ENCODE measurements around the gene SOX13. TPM values are rescaled to one million over a fixed set of nuclear protein-coding genes. Genes with fewer than 3 reads are reported as not detected.

The SOX13 gene
- total and polyA plus RNA-seq, 3 donors from 2014 or later = 17.8 to 33.4 (median 29.1) TPM

DNA sequence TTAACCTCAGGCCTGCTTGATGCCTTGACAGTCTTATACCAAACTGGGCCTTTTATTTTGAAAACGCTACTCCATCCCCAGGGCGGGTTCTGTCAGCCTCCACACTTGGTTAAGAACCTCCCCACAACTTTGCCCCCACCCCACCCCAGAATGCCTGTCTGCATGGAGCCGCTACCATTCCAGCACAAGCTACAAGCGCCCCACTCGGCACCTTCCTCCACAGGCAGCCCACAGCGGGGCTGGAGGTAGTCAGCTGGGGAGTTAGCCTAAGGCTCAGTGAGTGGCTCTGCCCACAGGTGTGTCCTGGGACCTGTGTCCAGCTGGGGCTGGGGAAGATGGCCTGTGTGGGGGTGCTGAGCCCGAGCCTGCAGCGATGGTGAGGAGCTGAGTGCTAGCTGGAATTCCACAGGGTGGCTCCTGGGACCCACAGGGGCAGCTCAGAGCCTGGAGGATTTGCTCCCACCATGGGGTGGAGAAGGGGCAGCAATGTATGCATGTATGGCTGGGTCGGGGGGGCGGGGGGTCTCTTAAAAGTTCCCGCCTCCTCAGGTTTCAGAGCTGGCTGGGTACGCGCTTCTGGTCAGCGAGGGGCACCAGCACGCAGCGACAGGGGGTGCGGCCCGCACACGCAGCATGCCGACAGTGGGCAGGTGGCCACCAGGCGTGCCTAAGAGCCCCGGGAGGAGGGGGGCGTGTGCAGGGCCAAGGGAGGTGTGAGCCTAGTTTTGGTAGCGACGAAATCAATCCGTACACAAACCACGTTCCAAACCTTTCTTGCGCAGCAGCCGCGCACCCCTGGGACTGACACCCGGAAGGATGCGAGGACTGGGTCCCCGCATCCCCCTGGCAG, 78.0 kb downstream of the SOX13 start:
- WGBS, 2 donors = 0 to 5% methylated on average over 2 to 28 of the region's 33 CpGs
- TF ChIP-seq POLR2A (IDR thresholded peaks at IDR 0.05) (no peak), CTCF (IDR thresholded peaks at IDR 0.05) (no peak)
- intact Hi-C loops (cut with DNase I; ENCODE audit: low total_unique reads) = no loop called here
- H3K9me3 ChIP-seq = no peaks in the 10 kb centered on the region
- no peaks in the 10 kb centered on the region for H3K36me3 ChIP-seq (ENCODE audit: low read depth, missing control alignments)
- peak; percentile 75 for DNase-seq
- peak overlapping the region; percentile 91 to 93 for H3K27ac ChIP-seq
- H3K4me3 ChIP-seq = peak overlapping the region; percentile 69 to 92
- peaks cover 47% of the 10 kb centered on the region for H3K4me1 ChIP-seq
- no peaks in the 10 kb centered on the region for H3K27me3 ChIP-seq

DNA sequence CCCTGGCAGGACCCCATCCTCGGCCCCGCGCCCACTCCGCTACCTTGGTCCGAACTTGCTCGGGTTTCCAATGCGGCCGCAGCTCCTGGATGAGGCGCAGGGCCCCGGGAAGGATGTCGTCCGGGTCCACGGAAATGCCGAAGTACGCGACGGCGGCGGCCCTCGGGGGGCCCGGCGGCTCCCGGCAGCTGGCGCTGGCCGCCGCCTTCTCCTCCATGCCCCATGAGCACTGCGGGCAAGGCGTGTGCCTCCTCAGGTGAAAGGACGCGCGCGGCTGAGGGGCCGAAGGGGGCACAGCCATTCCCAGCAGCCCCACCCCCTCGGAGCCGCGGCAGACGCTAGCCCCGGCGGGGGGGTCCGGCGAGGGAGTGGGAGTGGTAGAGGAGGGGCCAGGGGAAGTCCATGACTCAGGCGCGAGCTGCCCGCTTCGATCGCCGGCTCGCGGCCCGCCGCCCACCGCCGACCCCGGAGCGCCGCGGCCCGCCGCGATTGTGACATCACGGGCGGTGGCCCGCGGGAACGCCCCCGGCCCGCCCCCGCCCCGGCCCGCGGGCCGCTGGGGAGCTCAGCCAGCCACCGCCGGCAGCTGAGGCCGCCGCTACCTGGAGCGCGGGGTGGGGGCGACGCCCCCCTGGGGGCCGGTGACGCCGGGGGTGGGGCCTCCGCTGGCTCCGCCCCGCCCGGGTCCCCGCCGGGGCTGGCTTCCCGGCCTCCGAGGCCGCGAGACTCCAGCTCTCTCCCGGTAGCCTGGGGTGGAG, 78.8 kb downstream of the SOX13 start, which contains the start of gene ETNK2:
Gene ETNK2, minus strand, starts transcription at position 493 of the 758 bp plus-strand sequence. Its CDS starts 192 bp downstream, at position 301.
- H3K36me3 ChIP-seq (ENCODE audit: low read depth, missing control alignments) = no peaks in the 10 kb centered on the region
- no peaks in the 10 kb centered on the region for H3K27me3 ChIP-seq
- intact Hi-C loops (cut with DNase I; ENCODE audit: low total_unique reads) = no loop called here
- TF ChIP-seq POLR2A (IDR thresholded peaks at IDR 0.05) (no peak), CTCF (IDR thresholded peaks at IDR 0.05) (no peak)
- H3K4me3 ChIP-seq = peak within 1 kb of the TSS; percentile 69 to 92
- WGBS, 2 donors = 0% methylated on average over 2 to 36 of the region's 94 CpGs
- H3K27ac ChIP-seq = peak within 1 kb of the TSS; percentile 91 to 93
- H3K4me1 ChIP-seq = peaks cover 44% of the 10 kb centered on the region
- DNase-seq = peak; percentile 74
- no peaks in the 10 kb centered on the region for H3K9me3 ChIP-seq

GRCh38 chr1:204152310-204153044, 79.6 kb downstream of the SOX13 start:
- peak overlapping the region; percentile 69 to 92 for H3K4me3 ChIP-seq
- peak overlapping the region; percentile 80 to 93 for H3K27ac ChIP-seq
- peaks cover 37% of the 10 kb centered on the region for H3K4me1 ChIP-seq
- no peaks in the 10 kb centered on the region for H3K9me3 ChIP-seq
- no peaks in the 10 kb centered on the region for H3K27me3 ChIP-seq
- peak; percentile 49 for DNase-seq
- intact Hi-C loops (cut with DNase I; ENCODE audit: low total_unique reads) = no loop called here
- TF ChIP-seq POLR2A (IDR thresholded peaks at IDR 0.05) = no peak
- no peak for TF ChIP-seq CTCF (IDR thresholded peaks at IDR 0.05)
- H3K36me3 ChIP-seq (ENCODE audit: low read depth, missing control alignments) = no peaks in the 10 kb centered on the region
- 20 to 47% methylated on average over 10 to 24 of the region's 25 CpGs for WGBS, 2 donors

- TF ChIP-seq POLR2A (IDR thresholded peaks at IDR 0.05) (no peak), CTCF (IDR thresholded peaks at IDR 0.05) (no peak)
- no peak overlapping the region for H3K27ac ChIP-seq
- peaks cover 27% of the 10 kb centered on the region for H3K4me1 ChIP-seq
- DNase-seq = no peak
- no peaks in the 10 kb centered on the region for H3K27me3 ChIP-seq
- intact Hi-C loops (cut with DNase I; ENCODE audit: low total_unique reads) = no loop called here
- 93 to 95% methylated on average over 5 of the region's 5 CpGs for WGBS, 2 donors
- no peak overlapping the region for H3K4me3 ChIP-seq
- no peaks in the 10 kb centered on the region for H3K36me3 ChIP-seq (ENCODE audit: low read depth, missing control alignments)
- H3K9me3 ChIP-seq = no peaks in the 10 kb centered on the region
Observed at GRCh38 chr1:204153667-204154066, 80.8 kb downstream of the SOX13 start.
